Fibroblast of the conjunctiva (primary cell): ENCODE results near the gene HCST.

Experiments
- DNase-seq: peaks from one replicate; pipeline ENCODE4 v3.0.0-alpha.2; 2010; ENCODE audit warnings: low read depth

The HCST gene

DNA sequence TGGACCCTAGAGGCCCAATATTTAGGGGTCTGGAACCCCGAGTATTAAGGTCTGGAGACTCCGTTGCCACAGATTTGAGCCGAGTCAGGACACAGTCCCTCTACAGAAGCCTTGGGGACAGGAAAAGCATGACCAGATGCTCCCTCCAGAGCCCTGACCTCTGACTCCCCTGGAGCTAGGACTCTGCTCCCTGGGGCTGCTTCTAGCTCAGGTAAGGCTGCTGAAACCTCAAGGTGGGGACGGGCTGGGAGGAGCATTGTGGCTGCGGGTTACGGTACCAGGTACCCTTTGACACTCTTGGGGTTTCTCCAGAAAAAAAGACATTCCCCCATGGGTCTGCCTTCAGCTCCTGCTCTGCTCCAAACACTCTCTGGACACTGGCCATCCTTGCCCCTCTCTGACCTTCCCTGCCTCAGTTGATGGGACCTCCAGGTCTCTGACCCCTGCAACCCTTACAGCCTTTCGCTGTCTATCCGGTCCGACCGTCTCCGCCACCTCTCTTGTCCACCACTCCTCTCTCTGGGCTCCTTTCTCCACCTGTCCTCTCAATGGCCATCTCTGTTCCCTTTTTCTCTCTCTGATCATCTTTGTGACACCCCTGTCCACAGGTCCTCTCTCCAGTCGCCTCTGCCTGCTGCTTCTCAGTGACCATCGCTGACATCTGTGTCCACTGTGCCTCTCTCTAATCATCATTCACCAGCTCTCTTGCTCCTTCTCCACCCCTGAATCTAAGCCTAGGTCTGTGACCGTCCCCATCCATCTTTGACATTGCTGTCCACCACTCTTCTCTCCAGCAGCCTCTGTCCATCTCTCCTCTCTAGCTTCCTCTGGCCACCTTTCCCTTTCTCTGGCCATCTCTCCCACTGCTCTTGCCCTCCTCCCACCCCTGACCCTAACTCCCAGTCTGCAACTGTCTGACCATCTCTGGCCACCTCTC, 35.3 kb downstream of the HCST start:
- no peak for DNase-seq

DNA sequence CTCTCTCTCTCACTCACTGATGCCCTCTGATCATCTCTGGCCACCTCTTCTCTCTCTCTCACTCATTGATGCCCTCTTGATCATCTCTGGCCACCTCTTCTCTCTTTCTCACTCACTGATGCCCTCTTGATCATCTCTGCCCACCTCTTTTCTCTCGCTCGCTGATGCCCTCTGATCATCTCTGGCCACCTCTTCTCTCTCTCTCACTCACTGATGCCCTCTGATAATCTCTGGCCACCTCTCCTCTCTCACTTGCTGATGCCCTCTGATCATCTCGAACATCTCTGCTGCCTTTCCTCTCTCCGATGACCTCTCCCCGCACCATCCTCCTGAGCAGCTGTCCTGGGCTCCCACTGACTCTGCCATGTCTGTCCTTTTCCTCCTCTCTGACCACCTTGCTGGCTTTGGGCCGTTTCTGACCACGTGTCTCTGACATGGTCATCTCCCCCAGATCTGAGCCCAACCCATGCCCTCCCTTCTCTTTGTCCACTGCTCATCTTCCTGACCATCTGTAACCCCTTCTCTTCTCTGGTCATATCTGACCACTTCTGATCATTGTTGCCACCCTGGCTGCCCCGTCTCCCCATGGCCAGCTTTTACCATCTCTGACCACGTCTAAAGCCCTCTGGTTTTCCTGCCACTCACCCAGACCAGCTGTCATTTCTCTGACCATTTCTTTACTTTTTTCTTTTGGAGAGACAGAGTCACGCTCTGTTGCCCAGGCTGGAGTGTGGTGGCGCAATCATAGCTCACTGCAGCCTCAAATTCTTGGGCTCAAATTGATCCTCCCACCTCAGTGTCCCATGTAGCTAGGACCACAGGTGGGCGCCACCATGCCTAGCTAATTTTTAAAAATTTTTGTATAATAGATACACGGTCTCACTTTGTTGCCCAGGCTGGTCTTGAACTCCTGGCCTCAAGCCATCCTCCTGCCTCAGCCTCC, 36.2 kb downstream of the HCST start:
- no peak for DNase-seq

DNA sequence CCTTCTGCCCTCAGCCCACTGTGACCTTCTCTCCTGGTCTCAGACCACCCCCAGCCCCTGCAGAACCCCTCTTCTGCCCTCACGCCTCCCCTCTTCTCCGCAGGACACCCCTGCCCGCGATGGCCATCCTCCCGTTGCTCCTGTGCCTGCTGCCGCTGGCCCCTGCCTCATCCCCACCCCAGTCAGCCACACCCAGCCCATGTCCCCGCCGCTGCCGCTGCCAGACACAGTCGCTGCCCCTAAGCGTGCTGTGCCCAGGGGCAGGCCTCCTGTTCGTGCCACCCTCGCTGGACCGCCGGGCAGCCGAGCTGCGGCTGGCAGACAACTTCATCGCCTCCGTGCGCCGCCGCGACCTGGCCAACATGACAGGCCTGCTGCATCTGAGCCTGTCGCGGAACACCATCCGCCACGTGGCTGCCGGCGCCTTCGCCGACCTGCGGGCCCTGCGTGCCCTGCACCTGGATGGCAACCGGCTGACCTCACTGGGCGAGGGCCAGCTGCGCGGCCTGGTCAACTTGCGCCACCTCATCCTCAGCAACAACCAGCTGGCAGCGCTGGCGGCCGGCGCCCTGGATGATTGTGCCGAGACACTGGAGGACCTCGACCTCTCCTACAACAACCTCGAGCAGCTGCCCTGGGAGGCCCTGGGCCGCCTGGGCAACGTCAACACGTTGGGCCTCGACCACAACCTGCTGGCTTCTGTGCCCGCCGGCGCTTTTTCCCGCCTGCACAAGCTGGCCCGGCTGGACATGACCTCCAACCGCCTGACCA, 37.2 kb downstream of the HCST start:
- no peak for DNase-seq

DNA sequence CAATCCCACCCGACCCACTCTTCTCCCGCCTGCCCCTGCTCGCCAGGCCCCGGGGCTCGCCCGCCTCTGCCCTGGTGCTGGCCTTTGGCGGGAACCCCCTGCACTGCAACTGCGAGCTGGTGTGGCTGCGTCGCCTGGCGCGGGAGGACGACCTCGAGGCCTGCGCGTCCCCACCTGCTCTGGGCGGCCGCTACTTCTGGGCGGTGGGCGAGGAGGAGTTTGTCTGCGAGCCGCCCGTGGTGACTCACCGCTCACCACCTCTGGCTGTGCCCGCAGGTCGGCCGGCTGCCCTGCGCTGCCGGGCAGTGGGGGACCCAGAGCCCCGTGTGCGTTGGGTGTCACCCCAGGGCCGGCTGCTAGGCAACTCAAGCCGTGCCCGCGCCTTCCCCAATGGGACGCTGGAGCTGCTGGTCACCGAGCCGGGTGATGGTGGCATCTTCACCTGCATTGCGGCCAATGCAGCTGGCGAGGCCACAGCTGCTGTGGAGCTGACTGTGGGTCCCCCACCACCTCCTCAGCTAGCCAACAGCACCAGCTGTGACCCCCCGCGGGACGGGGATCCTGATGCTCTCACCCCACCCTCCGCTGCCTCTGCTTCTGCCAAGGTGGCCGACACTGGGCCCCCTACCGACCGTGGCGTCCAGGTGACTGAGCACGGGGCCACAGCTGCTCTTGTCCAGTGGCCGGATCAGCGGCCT, 37.9 kb downstream of the HCST start:
- DNase-seq: no peak

DNA sequence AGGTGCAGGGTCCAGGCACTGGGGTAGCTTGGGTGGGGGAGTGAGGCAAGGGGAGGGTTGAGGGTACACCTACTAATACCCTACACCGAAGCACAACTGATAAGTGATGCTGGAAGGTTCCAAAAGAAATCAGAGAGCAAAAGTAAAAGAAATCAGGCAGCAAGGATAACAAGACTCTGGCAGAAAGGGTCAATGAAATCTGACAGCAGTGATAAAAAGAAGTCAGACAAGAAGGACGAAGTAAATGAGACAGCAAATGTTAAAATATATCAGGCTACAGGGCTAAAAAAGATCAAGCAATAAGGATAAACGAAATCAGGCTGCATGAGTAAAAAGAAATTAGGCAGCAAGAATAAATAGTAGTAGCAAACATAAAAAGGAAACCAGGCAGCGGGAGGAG, 38.5 kb downstream of the HCST start:
- no peak for DNase-seq

DNA sequence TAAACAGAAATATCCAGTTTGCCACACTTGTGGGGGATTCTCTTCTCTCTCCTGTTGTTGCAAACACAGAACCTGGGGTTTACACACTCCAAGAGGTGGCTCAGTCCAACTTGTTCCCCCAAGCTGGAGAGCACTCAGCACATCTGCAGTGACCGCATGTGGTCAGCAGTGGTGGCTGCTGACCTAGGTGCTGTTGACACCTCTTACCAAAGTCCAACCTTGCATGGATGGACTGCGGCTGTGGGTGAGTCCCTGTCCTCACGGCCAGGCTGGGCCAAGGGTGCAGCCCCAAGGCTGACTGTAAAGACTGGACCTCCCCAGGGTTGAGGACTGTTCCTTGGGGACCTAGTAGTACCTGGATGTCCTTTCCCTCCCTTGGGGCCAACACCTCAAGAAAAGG, 39.9 kb downstream of the HCST start:
- no peak for DNase-seq

DNA sequence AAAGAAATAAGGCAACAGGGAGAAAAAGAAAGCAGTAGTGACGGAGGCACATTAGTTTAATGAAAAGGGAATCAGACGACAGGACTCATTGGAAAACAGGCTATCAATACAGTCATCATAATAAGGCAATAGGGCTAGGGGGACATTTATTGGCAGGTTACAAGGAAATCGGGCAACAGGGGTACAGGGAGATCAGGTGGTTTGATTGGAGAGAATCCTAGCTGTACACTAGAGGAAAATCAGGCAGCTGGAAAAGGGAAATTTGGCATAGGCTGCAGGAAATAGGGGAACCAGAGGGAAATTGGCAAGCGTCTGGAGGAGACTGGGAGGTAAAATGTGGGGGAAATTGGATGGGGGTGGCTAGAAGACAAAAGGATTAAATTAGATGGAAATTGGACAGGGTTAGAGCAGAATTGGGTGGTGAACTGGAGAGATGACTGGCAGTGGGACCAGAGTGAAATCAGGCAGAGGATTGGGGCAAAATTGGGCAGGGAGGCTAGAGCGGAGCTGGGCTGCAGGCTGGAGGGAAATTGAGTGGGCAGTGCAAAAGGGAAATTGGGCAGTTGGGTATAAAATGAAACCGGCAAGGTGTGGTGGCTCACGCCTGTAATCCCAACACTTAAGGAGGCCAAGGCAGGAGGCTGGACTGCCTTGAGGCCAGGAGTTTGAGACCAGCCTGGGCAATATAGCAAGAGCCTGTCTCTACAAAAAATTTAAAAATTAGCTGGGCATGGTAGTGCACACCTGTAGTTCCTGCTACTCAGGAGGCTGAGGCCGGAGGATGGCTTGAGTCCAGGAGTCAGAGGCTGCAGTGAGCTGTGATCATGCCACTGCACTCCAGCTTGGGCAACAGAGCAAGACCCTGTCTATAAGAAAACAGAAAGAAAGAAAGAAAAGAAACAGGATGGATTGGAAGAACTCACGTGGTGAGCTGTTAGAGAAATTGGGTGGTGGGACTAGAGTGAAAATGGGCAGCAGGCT, 41.3 kb downstream of the HCST start:
- DNase-seq: no peak

DNA sequence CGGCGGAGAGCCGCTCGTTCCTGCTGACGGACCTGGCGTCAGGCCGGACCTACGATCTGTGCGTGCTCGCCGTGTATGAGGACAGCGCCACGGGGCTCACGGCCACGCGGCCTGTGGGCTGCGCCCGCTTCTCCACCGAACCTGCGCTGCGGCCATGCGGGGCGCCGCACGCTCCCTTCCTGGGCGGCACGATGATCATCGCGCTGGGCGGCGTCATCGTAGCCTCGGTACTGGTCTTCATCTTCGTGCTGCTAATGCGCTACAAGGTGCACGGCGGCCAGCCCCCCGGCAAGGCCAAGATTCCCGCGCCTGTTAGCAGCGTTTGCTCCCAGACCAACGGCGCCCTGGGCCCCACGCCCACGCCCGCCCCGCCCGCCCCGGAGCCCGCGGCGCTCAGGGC, 42.2 kb downstream of the HCST start:
- DNase-seq: no peak

DNA sequence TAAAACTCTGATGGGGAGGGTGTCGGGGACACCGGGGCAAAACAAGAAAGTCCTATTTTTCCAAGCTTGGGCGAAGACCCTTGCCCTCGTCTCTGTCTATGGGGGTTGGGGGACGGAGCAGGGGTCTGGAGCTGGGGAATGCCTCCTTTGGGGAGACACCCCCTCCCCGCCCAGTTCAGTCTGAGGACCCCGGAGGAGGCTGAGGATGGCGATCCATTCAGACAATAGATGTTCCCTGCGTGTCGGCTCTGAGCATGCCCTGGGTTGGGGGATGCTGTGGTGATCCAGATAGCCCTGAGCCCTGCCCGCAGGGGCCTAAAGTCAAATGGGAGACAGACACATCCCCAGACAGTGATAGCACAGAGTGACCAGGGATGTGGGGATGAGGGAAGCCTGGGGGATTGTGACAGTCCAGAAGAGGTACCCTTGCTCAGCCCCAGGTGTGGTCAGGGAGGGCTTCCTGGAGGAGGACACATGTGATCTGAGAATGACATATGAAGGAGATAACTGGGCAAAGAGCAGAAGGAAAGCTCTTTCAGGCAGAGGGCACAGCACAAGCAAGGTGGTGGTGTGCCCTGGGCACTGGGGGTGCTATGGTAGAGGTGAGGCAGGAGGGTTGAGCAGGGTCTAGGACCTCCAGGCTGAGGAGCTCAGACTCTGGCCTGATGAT, 42.9 kb downstream of the HCST start:
- DNase-seq: no peak

DNA sequence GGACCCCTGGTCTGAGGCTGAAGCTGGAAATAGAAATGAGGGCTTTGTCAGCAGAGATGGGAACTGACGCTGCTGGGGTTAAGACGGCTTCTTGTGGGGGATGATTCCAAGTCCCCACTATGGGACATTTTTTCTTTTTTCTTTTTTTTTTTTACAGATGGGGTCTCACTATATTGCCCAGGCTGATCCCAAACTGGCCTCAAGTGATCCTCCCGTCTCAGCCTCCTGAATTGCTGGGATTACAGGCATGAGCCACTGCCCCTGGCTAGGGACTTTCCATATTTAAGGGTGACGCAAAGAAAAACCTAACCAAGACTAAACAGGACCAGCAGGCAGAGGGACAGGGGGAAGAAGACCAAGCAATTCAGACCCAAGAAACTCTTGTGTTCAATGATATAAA, 43.9 kb downstream of the HCST start:
- DNase-seq: no peak

DNA sequence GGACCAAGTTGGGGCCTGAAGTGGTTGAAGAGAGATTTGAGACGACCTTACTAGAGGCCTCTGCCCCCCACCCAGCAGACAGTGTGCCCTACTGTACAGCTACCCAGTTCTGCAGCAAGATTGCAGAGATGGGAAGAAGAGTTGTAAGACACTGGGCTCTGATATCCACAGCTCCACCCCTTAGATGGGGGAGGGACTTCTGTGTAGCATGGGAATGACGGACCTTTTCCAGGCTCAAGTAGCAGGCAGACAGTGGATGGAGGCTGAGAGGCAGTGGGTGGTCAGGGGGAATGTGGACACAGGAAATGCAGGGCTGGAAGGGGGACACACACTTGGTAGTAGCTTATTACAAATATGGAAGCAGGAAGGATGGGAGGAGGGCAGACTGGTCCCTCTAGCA, 46.8 kb downstream of the HCST start:
- DNase-seq: no peak
